HL-60 (cell line): ENCODE measurements around the gene AUP1.

ENCODE experiments used
- DNase-seq, 2 experiments: peaks; one replicate each; pipeline ENCODE4 v3.0.0-alpha.2; 2010 to 2020; ENCODE audit warnings: low read depth in 1 of 2, low spot score in 1 of 2
- H3K27ac ChIP-seq: fragments of 250-450 bp; sonication (Bioruptor Pico); replicated peaks from 2 replicates; pipeline ENCODE4 v1.5.1; 2020; ENCODE audit warnings: mild to moderate bottlenecking, moderate library complexity
- H3K27me3 ChIP-seq: fragments of 250-450 bp; sonication (Bioruptor Pico); 2 replicates; pipeline ENCODE4 v1.5.1; 2021; ENCODE audit warnings: mild to moderate bottlenecking, moderate library complexity; ENCODE audit not compliant: insufficient read depth, poor library complexity, severe bottlenecking
- H3K4me3 ChIP-seq: replicated peaks from 2 replicates; pipeline ENCODE4 v1.5.1; 2011; ENCODE audit warnings: mild to moderate bottlenecking, control low read depth, low read length; ENCODE audit not compliant: insufficient read depth
- GABPA ChIP-seq: IDR thresholded peaks from 2 replicates; pipeline ENCODE4 v1.6.1; 2012; ENCODE audit warnings: low read depth
- POLR2AphosphoS5 ChIP-seq: IDR thresholded peaks from 2 replicates; pipeline ENCODE4 v1.6.1; 2012; ENCODE audit warnings: low read depth
- SPI1 ChIP-seq: IDR thresholded peaks from 2 replicates; pipeline ENCODE4 v1.6.1; 2012; ENCODE audit warnings: low read depth, mild to moderate bottlenecking, borderline replicate concordance
- TF ChIP-seq, protein P1 (sequence below): IDR thresholded peaks from one replicate; pipeline ENCODE4 v1.5.1; 2011; ENCODE audit warnings: low read length, control low read depth, inconsistent platforms; ENCODE audit not compliant: insufficient read depth
- TF ChIP-seq, protein P2 (sequence below): IDR thresholded peaks from 2 replicates; pipeline ENCODE4 v1.6.1; 2012; ENCODE audit warnings: low read depth; ENCODE audit not compliant: insufficient replicate concordance

The AUP1 gene

DNA sequence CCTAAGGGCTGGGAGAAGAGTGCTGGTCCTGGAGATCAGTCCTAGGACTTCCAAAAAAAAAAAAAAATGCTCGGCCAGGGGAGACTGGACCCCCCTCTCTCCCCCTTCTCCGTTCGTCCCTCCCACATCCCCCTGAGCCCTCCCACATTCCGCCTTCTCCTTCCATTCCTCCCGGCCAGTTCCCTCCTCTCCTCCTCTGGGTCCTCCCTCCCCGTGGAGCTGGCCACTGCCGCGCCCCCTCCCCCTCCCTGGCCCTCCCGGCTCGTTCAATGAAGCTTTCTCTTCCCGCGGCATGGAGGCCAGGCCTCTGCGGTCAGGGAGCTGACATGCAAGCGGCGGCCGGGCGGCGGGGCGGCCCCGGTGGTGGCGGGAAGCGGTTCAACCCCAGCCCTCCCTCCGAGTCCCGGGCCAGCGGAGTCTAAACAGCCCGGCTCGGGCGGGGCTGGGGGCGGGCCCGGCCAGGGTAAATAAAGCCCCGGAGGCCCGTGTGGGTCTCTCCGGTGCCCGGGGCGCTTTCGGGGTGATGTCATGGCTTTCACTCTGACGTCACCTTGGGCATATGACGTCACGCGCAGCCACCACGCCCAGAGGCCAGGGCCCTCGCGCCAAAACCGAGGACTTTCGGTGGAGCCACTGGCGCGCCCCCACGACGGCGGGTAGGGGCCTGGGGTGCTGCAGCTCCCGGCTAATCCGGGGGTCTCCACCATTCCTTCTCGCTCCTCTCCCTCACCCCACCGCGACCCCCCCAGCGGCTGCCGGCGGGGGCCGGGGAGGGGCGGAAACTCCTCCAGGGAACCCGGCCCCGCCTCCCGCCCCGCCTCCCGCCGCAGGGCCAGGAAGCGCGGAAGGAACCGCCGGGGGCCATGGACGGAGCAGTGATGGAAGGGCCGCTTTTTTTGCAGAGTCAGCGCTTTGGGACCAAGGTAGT lies 24.6 kb upstream of the AUP1 start, which contains the start of the genes DOK1 and LOXL3:
TSS of gene DOK1 (plus strand) at position 829 of the 928 bp plus-strand sequence. CDS start at position 864, 35 bp downstream.
TSS of gene LOXL3 (minus strand) at position 51 of the 928 bp plus-strand sequence. CDS start 1,308 bp downstream, outside the sequence.
- Histone ChIP-seq H3K27ac (peak within 1 kb of the TSS; percentile 94), H3K4me3 (peak within 1 kb of the TSS; percentile 84), H3K27me3 (no peaks in the 10 kb centered on the region)
- DNase-seq, result peak; percentile 65 to 86
- 0 out of 2 replicates have a peak, but pooled peaks have one; percentile 17 for TF ChIP-seq POLR2AphosphoS5
- TF ChIP-seq, protein P1, sequence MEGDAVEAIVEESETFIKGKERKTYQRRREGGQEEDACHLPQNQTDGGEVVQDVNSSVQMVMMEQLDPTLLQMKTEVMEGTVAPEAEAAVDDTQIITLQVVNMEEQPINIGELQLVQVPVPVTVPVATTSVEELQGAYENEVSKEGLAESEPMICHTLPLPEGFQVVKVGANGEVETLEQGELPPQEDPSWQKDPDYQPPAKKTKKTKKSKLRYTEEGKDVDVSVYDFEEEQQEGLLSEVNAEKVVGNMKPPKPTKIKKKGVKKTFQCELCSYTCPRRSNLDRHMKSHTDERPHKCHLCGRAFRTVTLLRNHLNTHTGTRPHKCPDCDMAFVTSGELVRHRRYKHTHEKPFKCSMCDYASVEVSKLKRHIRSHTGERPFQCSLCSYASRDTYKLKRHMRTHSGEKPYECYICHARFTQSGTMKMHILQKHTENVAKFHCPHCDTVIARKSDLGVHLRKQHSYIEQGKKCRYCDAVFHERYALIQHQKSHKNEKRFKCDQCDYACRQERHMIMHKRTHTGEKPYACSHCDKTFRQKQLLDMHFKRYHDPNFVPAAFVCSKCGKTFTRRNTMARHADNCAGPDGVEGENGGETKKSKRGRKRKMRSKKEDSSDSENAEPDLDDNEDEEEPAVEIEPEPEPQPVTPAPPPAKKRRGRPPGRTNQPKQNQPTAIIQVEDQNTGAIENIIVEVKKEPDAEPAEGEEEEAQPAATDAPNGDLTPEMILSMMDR, result no peak
- no peak for TF ChIP-seq GABPA

DNA sequence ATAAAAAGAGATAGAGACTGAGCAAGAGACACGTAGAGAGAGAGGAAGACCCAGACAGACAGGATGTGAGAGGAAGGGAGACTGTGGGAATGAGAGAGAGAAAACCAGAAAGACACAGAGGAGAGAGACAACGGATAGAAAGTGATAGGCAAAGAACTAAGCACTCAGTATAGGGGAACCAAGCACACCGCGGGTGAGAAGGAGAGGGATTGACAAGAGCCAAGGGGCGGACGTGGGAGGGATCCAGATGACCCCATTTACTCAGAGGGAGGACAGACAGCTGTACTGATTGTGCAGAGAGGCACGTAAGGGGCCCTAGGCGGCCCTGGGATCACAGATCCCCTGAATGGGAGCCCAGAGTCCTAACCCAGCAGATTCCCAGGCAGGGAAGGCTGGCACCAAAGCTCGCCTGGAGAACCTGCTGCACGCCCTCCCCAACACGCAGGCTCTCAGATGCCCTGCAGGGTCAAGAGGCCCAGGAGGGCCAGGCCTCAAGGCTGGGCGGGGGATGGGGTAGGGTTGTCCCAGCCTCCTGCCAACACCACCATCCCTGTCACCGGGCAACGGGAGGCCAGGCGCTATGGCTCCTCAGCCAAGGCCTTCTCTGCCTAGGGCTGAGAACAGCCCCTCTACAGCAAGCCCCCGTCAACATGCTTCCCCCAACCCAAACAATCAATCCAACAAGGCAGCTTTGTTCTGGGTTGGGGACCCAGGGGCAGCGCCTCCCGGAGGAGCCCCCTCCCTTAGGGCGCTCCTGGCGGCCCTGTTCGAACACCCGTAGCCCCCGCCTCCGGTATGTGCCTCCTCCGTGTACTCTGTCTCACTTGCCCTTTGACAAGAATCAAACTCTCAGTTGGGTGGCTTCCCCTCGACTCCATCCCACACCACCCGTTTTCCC lies 23.7 kb upstream of the AUP1 start:
- DNase-seq, result no peak
- H3K4me3 ChIP-seq, result no peak overlapping the region; the same call in 1 of the 2 replicates
- H3K27ac ChIP-seq, result peak overlapping the region; percentile 94
- H3K27me3 ChIP-seq, result no peaks in the 10 kb centered on the region
- TF ChIP-seq, protein P2, sequence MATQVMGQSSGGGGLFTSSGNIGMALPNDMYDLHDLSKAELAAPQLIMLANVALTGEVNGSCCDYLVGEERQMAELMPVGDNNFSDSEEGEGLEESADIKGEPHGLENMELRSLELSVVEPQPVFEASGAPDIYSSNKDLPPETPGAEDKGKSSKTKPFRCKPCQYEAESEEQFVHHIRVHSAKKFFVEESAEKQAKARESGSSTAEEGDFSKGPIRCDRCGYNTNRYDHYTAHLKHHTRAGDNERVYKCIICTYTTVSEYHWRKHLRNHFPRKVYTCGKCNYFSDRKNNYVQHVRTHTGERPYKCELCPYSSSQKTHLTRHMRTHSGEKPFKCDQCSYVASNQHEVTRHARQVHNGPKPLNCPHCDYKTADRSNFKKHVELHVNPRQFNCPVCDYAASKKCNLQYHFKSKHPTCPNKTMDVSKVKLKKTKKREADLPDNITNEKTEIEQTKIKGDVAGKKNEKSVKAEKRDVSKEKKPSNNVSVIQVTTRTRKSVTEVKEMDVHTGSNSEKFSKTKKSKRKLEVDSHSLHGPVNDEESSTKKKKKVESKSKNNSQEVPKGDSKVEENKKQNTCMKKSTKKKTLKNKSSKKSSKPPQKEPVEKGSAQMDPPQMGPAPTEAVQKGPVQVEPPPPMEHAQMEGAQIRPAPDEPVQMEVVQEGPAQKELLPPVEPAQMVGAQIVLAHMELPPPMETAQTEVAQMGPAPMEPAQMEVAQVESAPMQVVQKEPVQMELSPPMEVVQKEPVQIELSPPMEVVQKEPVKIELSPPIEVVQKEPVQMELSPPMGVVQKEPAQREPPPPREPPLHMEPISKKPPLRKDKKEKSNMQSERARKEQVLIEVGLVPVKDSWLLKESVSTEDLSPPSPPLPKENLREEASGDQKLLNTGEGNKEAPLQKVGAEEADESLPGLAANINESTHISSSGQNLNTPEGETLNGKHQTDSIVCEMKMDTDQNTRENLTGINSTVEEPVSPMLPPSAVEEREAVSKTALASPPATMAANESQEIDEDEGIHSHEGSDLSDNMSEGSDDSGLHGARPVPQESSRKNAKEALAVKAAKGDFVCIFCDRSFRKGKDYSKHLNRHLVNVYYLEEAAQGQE, result no peak
- TF ChIP-seq SPI1, result no peak

DNA sequence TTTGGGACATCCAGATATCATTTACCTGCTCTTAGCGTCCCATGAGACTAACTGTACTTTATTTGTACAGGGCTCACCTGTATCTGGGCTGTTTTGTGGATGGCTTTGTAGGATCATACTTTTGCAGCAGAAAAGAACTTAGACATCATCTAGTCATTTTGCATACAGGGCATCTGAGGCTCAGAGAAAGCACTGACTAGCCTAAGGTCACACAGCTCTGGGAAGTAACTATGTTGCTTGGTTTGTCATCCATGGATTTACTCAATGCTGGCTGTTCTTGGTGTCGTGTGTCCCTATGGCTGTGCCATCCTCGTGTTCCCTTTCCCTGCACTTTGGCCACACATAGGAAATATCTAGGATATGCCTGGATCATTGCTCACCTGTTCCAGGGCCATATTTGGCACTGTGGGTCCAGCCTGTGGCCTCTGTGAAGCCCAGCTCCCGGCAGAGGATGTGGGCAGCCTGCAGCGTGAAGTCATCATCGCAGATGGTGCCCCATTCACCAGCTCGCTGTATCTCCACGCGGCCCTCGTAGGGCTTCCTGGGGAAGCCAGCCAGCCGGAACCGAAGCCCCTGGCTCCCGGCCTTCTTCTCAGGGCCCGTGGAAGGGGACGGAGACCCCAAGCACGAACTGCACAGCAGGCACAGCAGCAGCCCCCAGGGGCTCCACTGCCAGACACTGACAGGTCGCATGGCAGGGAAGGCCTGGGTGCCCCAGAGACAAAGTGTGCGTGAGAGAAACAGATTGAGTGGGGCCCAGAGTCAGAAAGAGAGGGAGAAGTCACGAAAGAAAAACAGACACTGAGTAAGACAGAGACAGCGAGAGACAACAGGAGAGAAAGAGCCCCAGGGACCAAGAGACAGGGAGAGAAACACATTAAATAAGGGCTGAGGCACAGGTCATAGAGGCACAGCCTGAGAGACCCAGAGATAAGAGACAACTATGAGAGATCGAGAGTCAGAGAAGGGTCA lies 22.7 kb upstream of the AUP1 start:
- no peak overlapping the region for H3K4me3 ChIP-seq
- no peak for DNase-seq
- H3K27me3 ChIP-seq, result no peaks in the 10 kb centered on the region
- no peak overlapping the region for H3K27ac ChIP-seq
- TF ChIP-seq GABPA, result no peak

DNA sequence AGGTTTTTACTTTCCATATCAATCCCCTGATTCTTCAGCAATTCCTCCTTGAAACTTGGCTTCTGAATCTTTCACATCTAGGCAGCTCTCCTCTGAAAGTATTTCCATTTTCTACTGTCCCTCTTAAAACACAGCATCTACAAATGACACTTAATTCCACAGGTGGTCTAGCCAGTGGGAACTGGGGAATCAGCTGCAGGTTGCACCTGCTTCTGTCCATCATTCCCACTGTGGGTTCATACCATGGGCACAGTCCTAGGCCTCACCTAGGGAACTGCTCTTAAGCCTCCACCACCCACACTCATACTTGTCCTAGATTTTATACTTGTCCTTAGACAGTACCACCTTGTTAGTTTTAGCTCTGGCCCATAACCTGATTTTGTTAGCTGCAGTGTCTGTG lies 22.0 kb upstream of the AUP1 start:
- no peaks in the 10 kb centered on the region for H3K27me3 ChIP-seq
- no peak overlapping the region for H3K4me3 ChIP-seq
- DNase-seq, result no peak
- H3K27ac ChIP-seq, result no peak overlapping the region
- TF ChIP-seq SPI1 (no peak), POLR2AphosphoS5 (no peak), GABPA (no peak)
- TF ChIP-seq, protein P1, result no peak
- TF ChIP-seq, protein P2, result no peak
